Endodermal cell (in vitro differentiated cells): Measurements from ENCODE around the gene MTIF3. TPM values are rescaled to one million over a fixed set of nuclear protein-coding genes. Genes with fewer than 3 reads are reported as not detected.

Experiments used
- DNase-seq: peaks from one replicate; pipeline ENCODE4 v3.0.0-alpha.2; 2017
- H3K27ac ChIP-seq: 2 replicates; pipeline ENCODE4 v1.5.1; 2013; ENCODE audit warnings: mild to moderate bottlenecking, low read depth, low read length, moderate library complexity
- H3K27me3 ChIP-seq: 2 replicates; pipeline ENCODE4 v1.6.1; 2013; ENCODE audit warnings: mild to moderate bottlenecking, low read length, moderate library complexity; ENCODE audit not compliant: insufficient read depth, control insufficient read depth, poor library complexity, severe bottlenecking
- H3K36me3 ChIP-seq: 2 replicates; pipeline ENCODE4 v1.7.0; 2013; ENCODE audit warnings: mild to moderate bottlenecking, low read length, moderate library complexity; ENCODE audit not compliant: control insufficient read depth, insufficient read depth
- H3K4me1 ChIP-seq: one replicate; pipeline ENCODE4 v1.7.0; 2013; ENCODE audit warnings: low read length; ENCODE audit not compliant: control insufficient read depth, insufficient read depth
- H3K4me3 ChIP-seq: 2 replicates; pipeline ENCODE4 v1.5.1; 2013; ENCODE audit warnings: mild to moderate bottlenecking, low read length, moderate library complexity
- H3K9ac ChIP-seq: 2 replicates; pipeline ENCODE4 v1.6.1; 2013; ENCODE audit warnings: mild to moderate bottlenecking, low read length, moderate library complexity; ENCODE audit not compliant: poor library complexity, severe bottlenecking; ENCODE audit errors: extremely low read depth
- H3K9me3 ChIP-seq: 2 replicates; pipeline ENCODE4 v1.6.1; 2013; ENCODE audit warnings: mild to moderate bottlenecking, low read length, moderate library complexity; ENCODE audit not compliant: control insufficient read depth
- H3K27ac Mint-ChIP-seq: 2 replicates; pipeline ENCODE4 v1.8.0; 2020; ENCODE audit warnings: mixed read lengths
- H3K27me3 Mint-ChIP-seq: 2 replicates; pipeline ENCODE4 v1.8.0; 2021; ENCODE audit warnings: mild to moderate bottlenecking, mixed read lengths; ENCODE audit not compliant: insufficient read depth
- H3K36me3 Mint-ChIP-seq: 2 replicates; pipeline ENCODE4 v1.8.0; 2020; ENCODE audit warnings: low read depth, mixed read lengths
- H3K4me1 Mint-ChIP-seq: 2 replicates; pipeline ENCODE4 v1.8.0; 2020; ENCODE audit warnings: mixed read lengths
- H3K4me3 Mint-ChIP-seq: 2 replicates; pipeline ENCODE4 v1.8.0; 2020; ENCODE audit warnings: mild to moderate bottlenecking, moderate library complexity, mixed read lengths
- H3K9me3 Mint-ChIP-seq: 2 replicates; pipeline ENCODE4 v1.8.0; 2020; ENCODE audit warnings: mild to moderate bottlenecking, mixed read lengths
- WGBS, 2 experiments: methylation state at CpG; one replicate each; pipeline versions ENCODE4 v1.1.5 to v1.1.7; 2013; ENCODE audit warnings: missing lambda C conversion rate in 2 of 2, mixed read lengths in 1 of 2; ENCODE audit not compliant: insufficient coverage in 1 of 2, insufficient read length in 1 of 2; 5-methylcytosine and 5-hydroxymethylcytosine counted together
- total RNA-seq, 2 donors: library from RNA; stranded (reverse); fragmentation: NEBNext Ultra II Directional in 1 of 2; extraction: Animal tissue kit (Norgen Biotek cat#: 25700) in 1 of 2; gene quantifications; 2 replicates in 1 of 2; 3 replicates in 1 of 2; pipeline ENCODE4 v1.2.1, GENCODE V29; 2021
- TF ChIP-seq, protein P1 (sequence below): fragments of 200-600 bp; sonication (generic); conservative IDR thresholded peaks from 2 replicates; pipeline ENCODE4 v1.5.0; 2021; ENCODE audit warnings: antibody characterized with exemption, mild to moderate bottlenecking

The MTIF3 gene
- total RNA-seq, 2 donors from 2014 or later = 35.0 to 46.8 TPM

DNA sequence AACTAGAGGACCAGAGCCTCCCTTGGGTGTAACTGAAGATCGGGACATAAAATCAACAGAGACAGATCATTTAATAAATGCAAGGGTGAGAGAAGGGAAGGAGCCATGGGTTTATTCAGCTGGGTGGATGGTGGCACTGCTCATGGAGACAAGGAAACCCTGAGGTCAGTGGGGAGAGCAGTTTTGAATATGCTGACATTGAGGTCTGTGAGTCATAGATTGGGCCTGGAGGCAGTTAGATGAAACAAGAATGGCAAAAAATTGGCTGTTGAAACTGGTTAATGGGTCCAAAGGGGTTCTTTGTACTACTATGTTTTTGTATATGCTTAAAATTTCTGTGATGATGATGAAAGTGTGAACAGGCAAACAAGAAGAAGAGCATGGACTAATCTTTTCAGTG is 31.0 kb downstream of the MTIF3 start:
- no peaks in the 10 kb centered on the region for H3K4me1 Mint-ChIP-seq
- H3K4me3 Mint-ChIP-seq = no peak overlapping the region
- H3K27ac ChIP-seq = no peak overlapping the region
- no peak overlapping the region for H3K27ac Mint-ChIP-seq
- no peaks in the 10 kb centered on the region for H3K9me3 Mint-ChIP-seq
- no peaks in the 10 kb centered on the region for H3K36me3 ChIP-seq
- TF ChIP-seq, protein P1, sequence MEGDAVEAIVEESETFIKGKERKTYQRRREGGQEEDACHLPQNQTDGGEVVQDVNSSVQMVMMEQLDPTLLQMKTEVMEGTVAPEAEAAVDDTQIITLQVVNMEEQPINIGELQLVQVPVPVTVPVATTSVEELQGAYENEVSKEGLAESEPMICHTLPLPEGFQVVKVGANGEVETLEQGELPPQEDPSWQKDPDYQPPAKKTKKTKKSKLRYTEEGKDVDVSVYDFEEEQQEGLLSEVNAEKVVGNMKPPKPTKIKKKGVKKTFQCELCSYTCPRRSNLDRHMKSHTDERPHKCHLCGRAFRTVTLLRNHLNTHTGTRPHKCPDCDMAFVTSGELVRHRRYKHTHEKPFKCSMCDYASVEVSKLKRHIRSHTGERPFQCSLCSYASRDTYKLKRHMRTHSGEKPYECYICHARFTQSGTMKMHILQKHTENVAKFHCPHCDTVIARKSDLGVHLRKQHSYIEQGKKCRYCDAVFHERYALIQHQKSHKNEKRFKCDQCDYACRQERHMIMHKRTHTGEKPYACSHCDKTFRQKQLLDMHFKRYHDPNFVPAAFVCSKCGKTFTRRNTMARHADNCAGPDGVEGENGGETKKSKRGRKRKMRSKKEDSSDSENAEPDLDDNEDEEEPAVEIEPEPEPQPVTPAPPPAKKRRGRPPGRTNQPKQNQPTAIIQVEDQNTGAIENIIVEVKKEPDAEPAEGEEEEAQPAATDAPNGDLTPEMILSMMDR = no peak
- H3K27me3 Mint-ChIP-seq = peaks cover 27% of the 10 kb centered on the region
- no peak overlapping the region for H3K9ac ChIP-seq
- H3K4me3 ChIP-seq = no peak overlapping the region
- no peak for DNase-seq
- WGBS, 2 experiments = 91 to 100% methylated on average over 1 of the region's 1 CpG
- H3K4me1 ChIP-seq = no peaks in the 10 kb centered on the region
- H3K27me3 ChIP-seq = peaks cover 9% of the 10 kb centered on the region
- H3K9me3 ChIP-seq = no peaks in the 10 kb centered on the region
- H3K36me3 Mint-ChIP-seq = no peaks in the 10 kb centered on the region

- no peak for DNase-seq
- no peaks in the 10 kb centered on the region for H3K9me3 Mint-ChIP-seq
- Histone ChIP-seq H3K4me1 (no peaks in the 10 kb centered on the region), H3K27me3 (no peaks in the 10 kb centered on the region), H3K27ac (no peak overlapping the region), H3K9me3 (no peaks in the 10 kb centered on the region), H3K4me3 (no peak overlapping the region), H3K9ac (no peak overlapping the region), H3K36me3 (no peaks in the 10 kb centered on the region)
- peaks cover 12% of the 10 kb centered on the region for H3K27me3 Mint-ChIP-seq
- H3K4me3 Mint-ChIP-seq = no peak overlapping the region
- no peaks in the 10 kb centered on the region for H3K36me3 Mint-ChIP-seq
- TF ChIP-seq, protein P1 = no peak
- WGBS, 2 experiments = 100% methylated on average over 1 of the region's 1 CpG; no CpG with 5 or more reads in 1 of the 2 experiments
- peaks cover 4% of the 10 kb centered on the region for H3K4me1 Mint-ChIP-seq
- H3K27ac Mint-ChIP-seq = no peak overlapping the region
Measured at GRCh38 chr13:27415116-27415515, 35.2 kb downstream of the MTIF3 start.

GRCh38 chr13:27411341-27411740 is 39.0 kb downstream of the MTIF3 start:
- H3K36me3 ChIP-seq = no peaks in the 10 kb centered on the region
- H3K4me1 ChIP-seq = no peaks in the 10 kb centered on the region
- DNase-seq = no peak
- H3K36me3 Mint-ChIP-seq = no peaks in the 10 kb centered on the region
- H3K4me3 ChIP-seq = no peak overlapping the region
- H3K4me1 Mint-ChIP-seq = peaks cover 4% of the 10 kb centered on the region
- WGBS, 2 experiments = 78 to 85% methylated on average over 3 of the region's 3 CpGs
- no peak overlapping the region for H3K27ac Mint-ChIP-seq
- no peak overlapping the region for H3K27ac ChIP-seq
- TF ChIP-seq, protein P1 = no peak
- H3K4me3 Mint-ChIP-seq = no peak overlapping the region
- peaks cover 14% of the 10 kb centered on the region for H3K27me3 Mint-ChIP-seq
- H3K9me3 Mint-ChIP-seq = no peaks in the 10 kb centered on the region
- no peak overlapping the region for H3K9ac ChIP-seq
- H3K9me3 ChIP-seq = no peaks in the 10 kb centered on the region
- H3K27me3 ChIP-seq = no peaks in the 10 kb centered on the region
